ENCODE measurements around the gene NAPG. TPM values are rescaled to one million over a fixed set of nuclear protein-coding genes. Genes with fewer than 3 reads are reported as not detected.

Gene NAPG
- total and polyA plus RNA-seq, 8 donors, result 25.2 to 37.7 (median 29.3) TPM

DNA sequence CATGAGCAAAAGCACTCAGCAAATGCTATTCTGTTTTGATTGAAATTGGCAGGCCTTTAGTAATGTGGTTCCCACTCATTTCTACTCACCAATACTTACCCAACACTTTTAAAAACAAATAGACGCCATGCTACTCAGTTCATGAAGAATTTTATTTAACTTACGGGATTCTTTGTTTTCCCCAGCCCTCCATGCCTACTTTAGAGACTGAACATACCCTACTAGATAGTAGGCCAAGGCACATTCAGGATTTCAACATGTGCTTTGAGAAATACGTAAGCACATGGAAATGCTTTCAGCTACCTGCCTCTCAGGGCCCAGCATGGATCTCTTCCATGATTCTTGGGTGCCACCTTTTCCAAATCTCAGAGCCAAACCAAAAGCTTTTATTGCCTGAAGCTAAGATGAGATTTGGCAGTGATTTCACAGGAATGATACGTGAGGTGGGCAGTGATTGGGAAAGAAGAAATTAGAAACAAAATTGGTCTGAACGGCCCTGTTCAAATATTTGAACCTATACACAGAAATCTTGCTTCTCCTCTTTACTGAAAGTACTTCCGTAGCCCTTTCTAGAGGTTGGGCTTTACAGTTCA is 31.4 kb downstream of the NAPG start:
- TF ChIP-seq, protein P1, sequence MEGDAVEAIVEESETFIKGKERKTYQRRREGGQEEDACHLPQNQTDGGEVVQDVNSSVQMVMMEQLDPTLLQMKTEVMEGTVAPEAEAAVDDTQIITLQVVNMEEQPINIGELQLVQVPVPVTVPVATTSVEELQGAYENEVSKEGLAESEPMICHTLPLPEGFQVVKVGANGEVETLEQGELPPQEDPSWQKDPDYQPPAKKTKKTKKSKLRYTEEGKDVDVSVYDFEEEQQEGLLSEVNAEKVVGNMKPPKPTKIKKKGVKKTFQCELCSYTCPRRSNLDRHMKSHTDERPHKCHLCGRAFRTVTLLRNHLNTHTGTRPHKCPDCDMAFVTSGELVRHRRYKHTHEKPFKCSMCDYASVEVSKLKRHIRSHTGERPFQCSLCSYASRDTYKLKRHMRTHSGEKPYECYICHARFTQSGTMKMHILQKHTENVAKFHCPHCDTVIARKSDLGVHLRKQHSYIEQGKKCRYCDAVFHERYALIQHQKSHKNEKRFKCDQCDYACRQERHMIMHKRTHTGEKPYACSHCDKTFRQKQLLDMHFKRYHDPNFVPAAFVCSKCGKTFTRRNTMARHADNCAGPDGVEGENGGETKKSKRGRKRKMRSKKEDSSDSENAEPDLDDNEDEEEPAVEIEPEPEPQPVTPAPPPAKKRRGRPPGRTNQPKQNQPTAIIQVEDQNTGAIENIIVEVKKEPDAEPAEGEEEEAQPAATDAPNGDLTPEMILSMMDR (IDR thresholded peaks at IDR 0.05), result no peak
- Histone ChIP-seq H3K36me3 (peaks cover 4 to 56% of the 10 kb centered on the region in 2 donors), H3K9me3 (no peaks in the 10 kb centered on the region), H3K4me3 (no peak overlapping the region), H3K27me3 (no peaks in the 10 kb centered on the region), H3K27ac (peak overlapping the region in 1 of 2 donors; percentile 29), H3K4me1 (peaks cover 8 to 12% of the 10 kb centered on the region in 2 donors)
- DNase-seq (no peak), ATAC-seq (peak; percentile 56)
- intact Hi-C loops (cut with DNase I), result no loop called here

DNA sequence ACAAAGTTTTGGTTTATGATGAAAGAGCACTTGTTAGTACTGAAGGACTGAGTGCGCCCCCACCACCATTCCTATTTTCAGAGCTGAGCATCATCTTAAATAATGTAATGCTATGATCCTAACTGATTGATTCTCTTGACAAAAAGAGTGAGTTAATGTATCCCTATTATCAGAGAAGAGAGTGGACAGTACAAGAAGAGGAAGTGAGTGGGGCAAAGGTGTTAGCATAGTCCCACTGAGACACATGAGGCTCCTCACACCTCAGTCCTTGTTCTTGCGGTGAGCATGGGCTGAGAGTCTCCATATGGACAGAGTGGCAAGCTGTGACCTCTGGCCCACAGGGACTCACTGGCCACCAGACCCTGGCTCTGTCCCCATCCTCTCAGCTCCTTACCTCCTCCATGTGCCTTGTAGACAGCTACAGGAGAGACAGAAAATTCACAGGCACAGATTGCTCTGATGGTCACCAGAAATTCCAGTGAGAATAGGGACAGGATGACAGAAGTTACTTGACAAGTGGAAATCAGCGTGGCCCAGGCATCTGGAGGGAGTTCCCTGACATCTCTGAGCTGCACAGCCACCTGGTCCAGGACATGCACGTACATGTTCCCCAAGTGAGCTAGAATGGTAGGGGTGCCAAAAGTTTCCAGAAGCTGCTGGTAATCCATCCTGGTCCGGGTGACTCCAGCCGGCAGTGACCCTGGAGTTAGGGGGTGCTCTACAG is 32.6 kb downstream of the NAPG start:
- TF ChIP-seq, protein P1 (IDR thresholded peaks at IDR 0.05), result no peak

DNA sequence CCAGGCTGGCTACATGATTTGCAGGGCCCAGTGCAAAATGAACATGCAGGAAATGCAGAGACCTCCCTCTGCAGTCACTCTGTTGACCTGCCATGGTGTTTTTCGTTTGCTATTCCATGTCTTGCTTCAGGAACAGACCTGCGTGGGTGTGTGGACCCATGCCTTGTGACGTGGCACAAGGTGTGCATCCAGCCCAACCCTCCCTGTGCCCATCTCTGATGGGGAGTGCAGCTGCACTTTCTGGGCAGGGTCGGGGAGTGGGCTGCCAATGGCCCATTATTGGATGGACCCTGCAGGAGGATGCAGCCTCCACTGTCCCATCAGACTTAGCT is 33.1 kb downstream of the NAPG start:
- peaks cover 8 to 12% of the 10 kb centered on the region in 2 donors for H3K4me1 ChIP-seq
- ATAC-seq, result no peak
- H3K9me3 ChIP-seq, result no peaks in the 10 kb centered on the region
- TF ChIP-seq, protein P1 (IDR thresholded peaks at IDR 0.05), result no peak
- H3K27ac ChIP-seq, result no peak overlapping the region
- no peak overlapping the region for H3K4me3 ChIP-seq
- DNase-seq, result no peak
- peaks cover 0 to 39% of the 10 kb centered on the region in 2 donors for H3K36me3 ChIP-seq
- intact Hi-C loops (cut with DNase I), result no loop called here
- no peaks in the 10 kb centered on the region for H3K27me3 ChIP-seq

More for the DNA sequence above, 32.6 kb downstream of the NAPG start:
- no peak for ATAC-seq
- H3K9me3 ChIP-seq, result no peaks in the 10 kb centered on the region
- no peak overlapping the region for H3K27ac ChIP-seq
- intact Hi-C loops (cut with DNase I), result no loop called here
- no peak overlapping the region for H3K4me3 ChIP-seq
- H3K27me3 ChIP-seq, result no peaks in the 10 kb centered on the region
- peaks cover 8 to 12% of the 10 kb centered on the region in 2 donors for H3K4me1 ChIP-seq
- no peak for DNase-seq
- peaks cover 0 to 44% of the 10 kb centered on the region in 2 donors for H3K36me3 ChIP-seq

DNA sequence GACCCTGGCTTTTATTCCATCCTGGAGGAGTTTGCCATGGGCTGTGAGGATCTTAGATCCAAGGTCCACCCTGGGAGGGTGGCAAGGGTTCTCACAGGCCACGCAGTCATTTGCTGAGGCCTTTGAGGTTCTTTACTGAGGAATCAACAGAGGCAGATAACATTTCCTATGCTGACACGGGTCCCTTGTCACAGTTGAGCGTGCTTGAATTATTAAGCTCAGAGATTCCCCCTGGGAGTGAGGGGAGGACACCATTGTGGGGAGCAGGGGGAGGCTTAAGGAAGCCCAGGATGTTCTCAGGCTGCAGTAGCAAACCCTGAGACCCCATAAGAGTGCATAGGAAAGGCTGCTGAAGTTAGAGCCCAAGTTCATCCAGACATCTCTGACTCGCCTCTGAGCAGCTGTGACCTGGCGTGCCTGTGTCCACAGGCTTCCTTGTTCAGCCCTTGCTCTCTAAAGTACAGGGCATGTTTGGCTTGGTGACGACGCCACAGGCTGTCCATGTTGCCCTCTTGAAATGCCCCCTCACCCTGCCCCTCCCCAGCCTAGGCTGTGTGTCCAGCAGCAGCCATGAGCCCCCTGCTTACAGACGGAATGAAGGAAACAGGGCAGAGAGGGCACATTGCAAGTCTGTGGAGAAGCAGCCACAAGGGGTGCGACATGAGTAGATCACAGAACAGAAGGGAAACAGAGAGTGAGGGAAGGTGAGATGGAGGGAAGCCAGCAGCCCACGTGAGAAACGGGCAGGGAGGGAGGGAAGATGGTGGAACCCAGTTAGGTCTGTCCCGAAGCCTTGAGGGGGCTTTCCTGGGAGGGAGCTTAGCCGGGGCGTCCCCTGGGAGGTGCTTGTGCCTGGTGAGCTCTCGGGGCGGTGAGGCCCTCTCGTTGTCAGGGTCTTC is 34.0 kb downstream of the NAPG start:
- TF ChIP-seq, protein P1 (IDR thresholded peaks at IDR 0.05), result no peak
- no peaks in the 10 kb centered on the region for H3K27me3 ChIP-seq
- H3K4me1 ChIP-seq, result peaks cover 8 to 12% of the 10 kb centered on the region in 2 donors
- H3K27ac ChIP-seq, result no peak overlapping the region
- peaks cover 0 to 30% of the 10 kb centered on the region in 2 donors for H3K36me3 ChIP-seq
- peak; percentile 6 for ATAC-seq
- intact Hi-C loops (cut with DNase I), result no loop called here
- DNase-seq, result peak in 1 of 4 donors; percentile 18
- no peak overlapping the region for H3K4me3 ChIP-seq
- H3K9me3 ChIP-seq, result no peaks in the 10 kb centered on the region

All from left lung (tissue), 10 donors.